Upper lobe of right lung (tissue), 1 donor: ENCODE results near the gene GRB2. TPM values are rescaled to one million over a fixed set of nuclear protein-coding genes. Genes with fewer than 3 reads are reported as not detected.

Experiments used
- ATAC-seq: fragments of 200-7000 bp; cut with Tn5 transposase; one replicate; pipeline ENCODE4 v1.9.1; 2020; ENCODE audit warnings: mild to moderate bottlenecking, moderate library complexity
- DNase-seq: peaks from one replicate; pipeline ENCODE4 v3.0.0-alpha.2; 2020
- H3K27ac ChIP-seq: fragments of 200-600 bp; one replicate; pipeline ENCODE4 v1.8.0; 2022
- H3K27me3 ChIP-seq: fragments of 200-600 bp; one replicate; pipeline ENCODE4 v1.8.0; 2022; ENCODE audit warnings: mild to moderate bottlenecking
- H3K36me3 ChIP-seq: fragments of 200-600 bp; one replicate; pipeline ENCODE4 v1.8.0; 2022
- H3K4me1 ChIP-seq: fragments of 200-600 bp; one replicate; pipeline ENCODE4 v1.8.0; 2022
- H3K4me3 ChIP-seq: fragments of 200-600 bp; one replicate; pipeline ENCODE4 v1.8.0; 2022; ENCODE audit warnings: mild to moderate bottlenecking
- H3K9me3 ChIP-seq: fragments of 200-600 bp; one replicate; pipeline ENCODE4 v1.8.0; 2022
- CTCF ChIP-seq: fragments of 200-600 bp; IDR thresholded peaks from one replicate; pipeline ENCODE4 v1.8.0; 2022; ENCODE audit warnings: antibody characterized with exemption
- intact Hi-C: fragments of 100-400 bp; cut with DNase I; formaldehyde crosslinking; loops from one replicate; pipeline ENCODE4 v1.11.0; 2022
- total RNA-seq: library from RNA; stranded (reverse); fragmentation: NEBNext Ultra II Directional; extraction: Animal tissue kit (Norgen Biotek cat#: 25700); gene quantifications from one replicate; pipeline ENCODE4 v1.2.1, GENCODE V29; 2021
- donor health status: DM: no; HTN: yes; CAD: no; lungs with severe emphysema.

GRB2 gene
- total RNA-seq, 1 donor from 2014 or later = 139 TPM

GRCh38 chr17:75407655-75408352 is 2.3 kb upstream of the GRB2 start:
- intact Hi-C loops = no loop called here
- TF ChIP-seq CTCF = no peak
- peaks cover 24% of the 10 kb centered on the region for H3K4me1 ChIP-seq

GRCh38 chr17:75406222-75406615 is 741 bp upstream of the GRB2 start:
- no peak for TF ChIP-seq CTCF
- Histone ChIP-seq H3K27me3 (no peaks in the 10 kb centered on the region), H3K4me3 (peak overlapping the region; percentile 99), H3K9me3 (no peaks in the 10 kb centered on the region), H3K36me3 (no peaks in the 10 kb centered on the region), H3K4me1 (peaks cover 30% of the 10 kb centered on the region), H3K27ac (no peak overlapping the region)
- ATAC-seq (no peak), DNase-seq (no peak)
- intact Hi-C loops = no loop called here

More at GRCh38 chr17:75407655-75408352, 2.3 kb upstream of the GRB2 start:
- H3K36me3 ChIP-seq = no peaks in the 10 kb centered on the region
- DNase-seq (no peak), ATAC-seq (no peak)
- no peak overlapping the region for H3K4me3 ChIP-seq
- no peaks in the 10 kb centered on the region for H3K9me3 ChIP-seq
- no peak overlapping the region for H3K27ac ChIP-seq
- H3K27me3 ChIP-seq = no peaks in the 10 kb centered on the region

- H3K27me3 ChIP-seq = no peaks in the 10 kb centered on the region
Measured at GRCh38 chr17:75404731-75405364, 630 bp downstream of the GRB2 start.

GRCh38 chr17:75404223-75404730 is 1.2 kb downstream of the GRB2 start:
- H3K27ac ChIP-seq = peak overlapping the region; percentile 95
- peak; percentile 40 for ATAC-seq
- peaks cover 42% of the 10 kb centered on the region for H3K4me1 ChIP-seq
- H3K27me3 ChIP-seq = no peaks in the 10 kb centered on the region
- no peaks in the 10 kb centered on the region for H3K36me3 ChIP-seq
- DNase-seq = peak; percentile 72
- intact Hi-C loops = loop anchor here (2.0 kb wide), 1 partner anchor 81 kb away; no protein-coding TSS in a partner anchor
- peak; percentile 73 for TF ChIP-seq CTCF
- no peaks in the 10 kb centered on the region for H3K9me3 ChIP-seq
- peak overlapping the region; percentile 99 for H3K4me3 ChIP-seq

More at GRCh38 chr17:75404731-75405364, 630 bp downstream of the GRB2 start:
- ATAC-seq (peak; percentile 40), DNase-seq (peak; percentile 79)
- H3K4me3 ChIP-seq = peak overlapping the region; percentile 99
- H3K36me3 ChIP-seq = no peaks in the 10 kb centered on the region
- peaks cover 38% of the 10 kb centered on the region for H3K4me1 ChIP-seq
- peak overlapping the region; percentile 95 for H3K27ac ChIP-seq
- no peak for TF ChIP-seq CTCF
- no peaks in the 10 kb centered on the region for H3K9me3 ChIP-seq
- intact Hi-C loops = loop anchor here (2.0 kb wide), 1 partner anchor 82 kb away; no protein-coding TSS in a partner anchor

GRCh38 chr17:75403131-75403530 is 2.3 kb downstream of the GRB2 start:
- H3K27ac ChIP-seq = no peak overlapping the region
- TF ChIP-seq CTCF = no peak
- H3K4me3 ChIP-seq = peak overlapping the region; percentile 99
- peaks cover 42% of the 10 kb centered on the region for H3K4me1 ChIP-seq
- no peaks in the 10 kb centered on the region for H3K27me3 ChIP-seq
- DNase-seq (no peak), ATAC-seq (no peak)
- intact Hi-C loops = no loop called here
- H3K36me3 ChIP-seq = no peaks in the 10 kb centered on the region
- H3K9me3 ChIP-seq = no peaks in the 10 kb centered on the region
